ENCODE results near the gene MICU1. TPM values are rescaled to one million over a fixed set of nuclear protein-coding genes. Genes with fewer than 3 reads are reported as not detected.

The MICU1 gene
- total and polyA plus RNA-seq, 2 donors (not counting 3 experiments of a cell fraction or from before 2014, with no cell fraction given) = 27.5 to 48.0 TPM

GRCh38 chr10:72541337-72541736 lies 84.5 kb downstream of the MICU1 start:
- Histone ChIP-seq H3K4me2 (ENCODE audit: insufficient read depth, low read length) (no peak overlapping the region), H3K27ac (ENCODE audit: insufficient read depth, low read depth, low read length) (no peak overlapping the region), H3K9me1 (replicated peaks; ENCODE audit: control insufficient read depth, extremely low read depth, insufficient read depth, low read length) (no peaks in the 10 kb centered on the region), H2AFZ (ENCODE audit: low read depth, low read length) (no peak overlapping the region), H3K4me3 (replicated peaks in 1 of 3; ENCODE audit: insufficient read depth in 1 of 3, low read depth in 1 of 3, low read length in 3 of 3) (no peak overlapping the region), H4K20me1 (replicated peaks; ENCODE audit: control insufficient read depth, extremely low read depth, insufficient read depth, low read length) (no peaks in the 10 kb centered on the region), H3K4me1 (ENCODE audit: control insufficient read depth, extremely low read depth, insufficient read depth, low read length) (no peaks in the 10 kb centered on the region), H3K36me3 (ENCODE audit: control insufficient read depth in 2 of 2, extremely low read depth in 1 of 2, insufficient read depth in 2 of 2, low read length in 2 of 2) (peaks cover 0 to 3% of the 10 kb centered on the region in 2 experiments), H3K9me3 (replicated peaks; ENCODE audit: control insufficient read depth, insufficient read depth, low read length) (peaks cover 2% of the 10 kb centered on the region), H3K9ac (replicated peaks; ENCODE audit: extremely low read depth, insufficient read depth, low read length) (no peak overlapping the region), H3K27me3 (ENCODE audit: control insufficient read depth in 2 of 2, insufficient read depth in 2 of 2, low read length in 2 of 2) (no peaks in the 10 kb centered on the region), H3K79me2 (ENCODE audit: control insufficient read depth, insufficient read depth, low read length) (no peaks in the 10 kb centered on the region)
- TF ChIP-seq MYC (IDR thresholded peaks at IDR 0.05; ENCODE audit: low read depth, low read length) (no peak), POLR2A (IDR thresholded peaks at IDR 0.05; ENCODE audit: low read depth, low read length) (no peak), EZH2 (IDR thresholded peaks at IDR 0.05; ENCODE audit: borderline replicate concordance, low read depth, low read length, severe bottlenecking) (no peak), JUN (IDR thresholded peaks at IDR 0.05; ENCODE audit: borderline replicate concordance, insufficient read depth, insufficient read length, low read depth) (no peak), FOS (IDR thresholded peaks at IDR 0.05; ENCODE audit: borderline replicate concordance, insufficient read depth, low read length) (no peak), MAX (IDR thresholded peaks at IDR 0.05; ENCODE audit: insufficient read depth, insufficient read length) (no peak)
- no peak for FAIRE-seq
- intact Hi-C loops (cut with micrococcal nuclease) (no loop called here), dilution Hi-C loops (cut with MboI; ENCODE audit: extremely low pct_ligation_motif_present, low sequenced_read_pairs) (no loop called here)
- no TSS peak for BruUV-seq (replicated peaks)
- POLR2A ChIA-PET = no interaction called here
- CTCF ChIA-PET = no interaction called here
- DNase-seq (ENCODE audit: low read depth, low spot score) = no peak

GRCh38 chr10:72540193-72540807 lies 85.6 kb downstream of the MICU1 start:
- no peaks in the 10 kb centered on the region for H3K79me2 ChIP-seq (ENCODE audit: control insufficient read depth, insufficient read depth, low read length)
- dilution Hi-C loops (cut with MboI; ENCODE audit: extremely low pct_ligation_motif_present, low sequenced_read_pairs) = no loop called here
- H2AFZ ChIP-seq (ENCODE audit: low read depth, low read length) = no peak overlapping the region
- DNase-seq (ENCODE audit: low read depth, low spot score) = no peak
- no peak overlapping the region for H3K9ac ChIP-seq (replicated peaks; ENCODE audit: extremely low read depth, insufficient read depth, low read length)
- H3K9me1 ChIP-seq (replicated peaks; ENCODE audit: control insufficient read depth, extremely low read depth, insufficient read depth, low read length) = no peaks in the 10 kb centered on the region
- POLR2A ChIA-PET = no interaction called here
- intact Hi-C loops (cut with micrococcal nuclease) = no loop called here
- BruUV-seq (replicated peaks) = no TSS peak
- TF ChIP-seq POLR2A (IDR thresholded peaks at IDR 0.05; ENCODE audit: low read depth, low read length) (no peak), FOS (IDR thresholded peaks at IDR 0.05; ENCODE audit: borderline replicate concordance, insufficient read depth, low read length) (no peak), EZH2 (IDR thresholded peaks at IDR 0.05; ENCODE audit: borderline replicate concordance, low read depth, low read length, severe bottlenecking) (no peak), CTCF (IDR thresholded peaks at IDR 0.05; ENCODE audit: extremely low read depth in 1 of 2, insufficient read depth in 1 of 2, low read depth in 1 of 2, low read length in 2 of 2) (no peak), POLR2AphosphoS5 (IDR thresholded peaks at IDR 0.05; ENCODE audit: insufficient read depth, low read depth, low read length) (no peak), GATA2 (IDR thresholded peaks at IDR 0.05; ENCODE audit: insufficient read depth, insufficient read length, low read depth, low read length) (no peak), MYC (IDR thresholded peaks at IDR 0.05; ENCODE audit: low read depth, low read length) (no peak), MAX (IDR thresholded peaks at IDR 0.05; ENCODE audit: insufficient read depth, insufficient read length) (no peak), JUN (IDR thresholded peaks at IDR 0.05; ENCODE audit: borderline replicate concordance, insufficient read depth, insufficient read length, low read depth) (no peak)
- no peak overlapping the region for H3K4me3 ChIP-seq (replicated peaks in 1 of 3; ENCODE audit: insufficient read depth in 1 of 3, low read depth in 1 of 3, low read length in 3 of 3)
- H3K4me2 ChIP-seq (ENCODE audit: insufficient read depth, low read length) = no peak overlapping the region
- peaks cover 2% of the 10 kb centered on the region for H3K9me3 ChIP-seq (replicated peaks; ENCODE audit: control insufficient read depth, insufficient read depth, low read length)
- H3K27me3 ChIP-seq (ENCODE audit: control insufficient read depth in 2 of 2, insufficient read depth in 2 of 2, low read length in 2 of 2) = no peaks in the 10 kb centered on the region
- no peak for FAIRE-seq
- CTCF ChIA-PET = no interaction called here
- H3K4me1 ChIP-seq (ENCODE audit: control insufficient read depth, extremely low read depth, insufficient read depth, low read length) = no peaks in the 10 kb centered on the region
- H3K27ac ChIP-seq (ENCODE audit: insufficient read depth, low read depth, low read length) = no peak overlapping the region
- no peaks in the 10 kb centered on the region for H4K20me1 ChIP-seq (replicated peaks; ENCODE audit: control insufficient read depth, extremely low read depth, insufficient read depth, low read length)
- peaks cover 0 to 3% of the 10 kb centered on the region in 2 experiments for H3K36me3 ChIP-seq (ENCODE audit: control insufficient read depth in 2 of 2, extremely low read depth in 1 of 2, insufficient read depth in 2 of 2, low read length in 2 of 2)

Measured in endothelial cell of umbilical vein (primary cell).